Measurements from ENCODE around the gene CCDC74A. TPM values are rescaled to one million over a fixed set of nuclear protein-coding genes. Genes with fewer than 3 reads are reported as not detected.
"Not testable (repeated sequence)": the region's sequence is repeated elsewhere in the genome, so short reads cannot be mapped to it uniquely, and the experiment has no call there.

The CCDC74A gene
- total and polyA plus RNA-seq, 4 donors: 8.1 to 15.1 (median 11.4) TPM

DNA sequence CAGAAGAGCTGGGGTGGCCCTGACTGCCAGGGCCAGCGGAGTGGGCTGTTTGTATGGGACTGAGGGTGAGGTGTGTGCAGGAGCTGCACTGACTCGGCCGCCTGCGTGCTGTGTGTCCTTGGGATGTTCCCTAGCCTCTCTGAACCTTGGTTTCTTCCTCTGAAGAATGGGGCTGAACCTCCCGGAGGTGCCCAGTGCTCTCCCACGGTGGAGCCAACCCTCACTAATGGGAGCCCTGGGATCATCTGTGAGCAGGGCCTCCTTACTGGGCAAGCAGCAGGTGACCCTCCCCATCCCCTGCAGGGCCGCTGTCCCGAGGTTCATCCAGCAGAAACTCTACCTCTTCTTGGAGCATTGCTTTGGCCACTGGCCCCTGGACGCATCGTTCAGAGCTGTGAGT is 11.7 kb upstream of the CCDC74A start:
- no peak for TF ChIP-seq CTCF (IDR thresholded peaks at IDR 0.05; ENCODE audit: control extremely low read depth, extremely low read depth)
- WGBS, 2 donors: 82 to 89% methylated on average over 10 of the region's 10 CpGs
- H3K27ac ChIP-seq (ENCODE audit: low read depth in 1 of 2, low read length in 1 of 2): no peak overlapping the region
- H3K9ac ChIP-seq (ENCODE audit: insufficient read depth in 1 of 2, low read length in 2 of 2): no peak overlapping the region
- no peak overlapping the region for H3K4me3 ChIP-seq
- DNase-seq: no peak
- no peaks in the 10 kb centered on the region for H3K9me3 ChIP-seq (ENCODE audit: control insufficient read depth in 4 of 4, insufficient read depth in 3 of 4, low read length in 3 of 4)
- peaks cover 0 to 47% (median 2%) of the 10 kb centered on the region in 4 donors for H3K36me3 ChIP-seq (ENCODE audit: control insufficient read depth in 4 of 4, insufficient read depth in 4 of 4, low read length in 4 of 4)
- no peaks in the 10 kb centered on the region for H3K4me1 ChIP-seq (ENCODE audit: control insufficient read depth in 5 of 5, insufficient read depth in 5 of 5, low read length in 5 of 5)
- H3K27me3 ChIP-seq (ENCODE audit: control insufficient read depth in 3 of 3, insufficient read depth in 3 of 3, low read length in 2 of 3): no peaks in the 10 kb centered on the region
- no peak for ATAC-seq (ENCODE audit: insufficient read depth, low FRiP score)

DNA sequence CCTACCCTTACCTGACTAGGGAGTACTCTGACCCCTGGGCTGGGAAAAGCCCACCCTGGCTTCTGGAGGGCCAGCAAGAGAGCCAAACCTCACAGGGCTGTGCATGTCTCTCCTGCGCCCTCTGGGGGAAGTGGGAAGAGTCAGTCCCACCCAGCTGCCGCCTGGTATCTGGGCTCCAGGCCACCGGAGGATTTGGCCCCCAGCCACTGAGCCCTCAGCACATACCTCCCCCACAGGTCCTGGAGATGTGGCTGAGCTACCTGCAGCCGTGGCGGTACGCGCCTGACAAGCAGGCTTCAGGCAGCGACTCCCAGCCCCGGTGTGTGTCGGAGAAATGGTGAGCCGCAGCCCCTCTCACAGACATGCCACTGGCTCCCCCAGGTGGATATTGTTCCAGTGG is 11.1 kb upstream of the CCDC74A start:
- peaks cover 0 to 47% (median 2%) of the 10 kb centered on the region in 4 donors for H3K36me3 ChIP-seq (ENCODE audit: control insufficient read depth in 4 of 4, insufficient read depth in 4 of 4, low read length in 4 of 4)
- DNase-seq: peak in 1 of 3 donors; percentile 7
- 78 to 82% methylated on average over 11 of the region's 11 CpGs for WGBS, 2 donors
- H3K27ac ChIP-seq (ENCODE audit: low read depth in 1 of 2, low read length in 1 of 2); H3K9ac ChIP-seq (ENCODE audit: insufficient read depth in 1 of 2, low read length in 2 of 2); H3K9me3 ChIP-seq (ENCODE audit: control insufficient read depth in 4 of 4, insufficient read depth in 3 of 4, low read length in 3 of 4); H3K4me1 ChIP-seq (ENCODE audit: control insufficient read depth in 5 of 5, insufficient read depth in 5 of 5, low read length in 5 of 5); ATAC-seq (ENCODE audit: insufficient read depth, low FRiP score); H3K4me3 ChIP-seq; H3K27me3 ChIP-seq (ENCODE audit: control insufficient read depth in 3 of 3, insufficient read depth in 3 of 3, low read length in 2 of 3): not testable (repeated sequence)

- TF ChIP-seq CTCF (IDR thresholded peaks at IDR 0.05; ENCODE audit: control extremely low read depth, extremely low read depth): no peak
- H3K36me3 ChIP-seq (ENCODE audit: control insufficient read depth in 4 of 4, insufficient read depth in 4 of 4, low read length in 4 of 4): peaks cover 0 to 47% (median 2%) of the 10 kb centered on the region in 4 donors
Measured at GRCh38 chr2:131517106-131517831, 10.4 kb upstream of the CCDC74A start.

GRCh38 chr2:131517856-131518255 is 9.8 kb upstream of the CCDC74A start:
- not testable (repeated sequence) for ATAC-seq (ENCODE audit: insufficient read depth, low FRiP score)

More at GRCh38 chr2:131517106-131517831, 10.4 kb upstream of the CCDC74A start:
- no peak overlapping the region for H3K27ac ChIP-seq (ENCODE audit: low read depth in 1 of 2, low read length in 1 of 2)
- H3K4me3 ChIP-seq: no peak overlapping the region
- 97% methylated on average over 17 of the region's 17 CpGs for WGBS, 2 donors
- no peaks in the 10 kb centered on the region for H3K4me1 ChIP-seq (ENCODE audit: control insufficient read depth in 5 of 5, insufficient read depth in 5 of 5, low read length in 5 of 5)
- no peak for ATAC-seq (ENCODE audit: insufficient read depth, low FRiP score)
- H3K27me3 ChIP-seq (ENCODE audit: control insufficient read depth in 3 of 3, insufficient read depth in 3 of 3, low read length in 2 of 3): no peaks in the 10 kb centered on the region
- no peak overlapping the region for H3K9ac ChIP-seq (ENCODE audit: insufficient read depth in 1 of 2, low read length in 2 of 2)
- no peak for DNase-seq
- H3K9me3 ChIP-seq (ENCODE audit: control insufficient read depth in 4 of 4, insufficient read depth in 3 of 4, low read length in 3 of 4): no peaks in the 10 kb centered on the region

GRCh38 chr2:131518531-131518930 is 9.2 kb upstream of the CCDC74A start:
- H3K9me3 ChIP-seq (ENCODE audit: control insufficient read depth in 4 of 4, insufficient read depth in 3 of 4, low read length in 3 of 4); H3K4me3 ChIP-seq; H3K27me3 ChIP-seq (ENCODE audit: control insufficient read depth in 3 of 3, insufficient read depth in 3 of 3, low read length in 2 of 3); H3K4me1 ChIP-seq (ENCODE audit: control insufficient read depth in 5 of 5, insufficient read depth in 5 of 5, low read length in 5 of 5); DNase-seq; H3K27ac ChIP-seq (ENCODE audit: low read depth in 1 of 2, low read length in 1 of 2); H3K9ac ChIP-seq (ENCODE audit: insufficient read depth in 1 of 2, low read length in 2 of 2); ATAC-seq (ENCODE audit: insufficient read depth, low FRiP score): not testable (repeated sequence)
- H3K36me3 ChIP-seq (ENCODE audit: control insufficient read depth in 4 of 4, insufficient read depth in 4 of 4, low read length in 4 of 4): peaks cover 0 to 39% (median 2%) of the 10 kb centered on the region in 4 donors
- WGBS, 2 donors: 93 to 98% methylated on average over 6 to 10 of the region's 11 CpGs

More at GRCh38 chr2:131517856-131518255, 9.8 kb upstream of the CCDC74A start:
- not testable (repeated sequence) for H3K27me3 ChIP-seq (ENCODE audit: control insufficient read depth in 3 of 3, insufficient read depth in 3 of 3, low read length in 2 of 3); H3K4me3 ChIP-seq; H3K9ac ChIP-seq (ENCODE audit: insufficient read depth in 1 of 2, low read length in 2 of 2); H3K9me3 ChIP-seq (ENCODE audit: control insufficient read depth in 4 of 4, insufficient read depth in 3 of 4, low read length in 3 of 4); DNase-seq; H3K27ac ChIP-seq (ENCODE audit: low read depth in 1 of 2, low read length in 1 of 2); H3K4me1 ChIP-seq (ENCODE audit: control insufficient read depth in 5 of 5, insufficient read depth in 5 of 5, low read length in 5 of 5)
- 84 to 90% methylated on average over 11 to 16 of the region's 16 CpGs for WGBS, 2 donors
- peaks cover 0 to 44% (median 2%) of the 10 kb centered on the region in 4 donors for H3K36me3 ChIP-seq (ENCODE audit: control insufficient read depth in 4 of 4, insufficient read depth in 4 of 4, low read length in 4 of 4)

Data from lung (tissue), 12 donors.